Body of pancreas (tissue), 4 donors: Measurements from ENCODE around the gene PATJ. TPM values are rescaled to one million over a fixed set of nuclear protein-coding genes. Genes with fewer than 3 reads are reported as not detected.
"Not testable (repeated sequence)": the region's sequence is repeated elsewhere in the genome, so short reads cannot be mapped to it uniquely, and the experiment has no call there.

Experiments used
- ATAC-seq: fragments of 150-250 bp; one replicate; pipeline ENCODE4 v1.9.1; 2016
- DNase-seq, 4 donors: peaks; one replicate each; pipeline ENCODE4 v3.0.0-alpha.2; 2019
- H3K27ac ChIP-seq, 4 donors: fragments of 200-600 bp; sonication (generic); 1 replicate in 3 of 4; 2 replicates in 1 of 4; pipeline versions ENCODE4 v1.5.1 to v1.6.1; 2016 to 2019; ENCODE audit warnings: mild to moderate bottlenecking in 1 of 4, mixed read lengths in 1 of 4, moderate library complexity in 1 of 4
- H3K27me3 ChIP-seq, 2 donors: fragments of 200-600 bp; sonication (generic); one replicate each; pipeline ENCODE4 v1.6.0; 2016; ENCODE audit warnings: mild to moderate bottlenecking in 1 of 2
- H3K36me3 ChIP-seq, 2 donors: fragments of 200-600 bp; sonication (generic); replicated peaks in 1 of 2; 2 replicates each; pipeline ENCODE4 v1.5.1; 2016; ENCODE audit warnings: low read depth in 2 of 2; ENCODE audit not compliant: insufficient read depth in 1 of 2
- H3K4me1 ChIP-seq: fragments of 200-600 bp; sonication (generic); one replicate; pipeline ENCODE4 v1.6.0; 2016
- H3K4me3 ChIP-seq, 2 donors: fragments of 200-600 bp; sonication (generic); 1 replicate in 1 of 2; 2 replicates in 1 of 2; pipeline ENCODE4 v1.5.1; 2016 to 2019
- H3K9me3 ChIP-seq, 3 donors: fragments of 200-600 bp; sonication (generic); 1 replicate in 2 of 3; 2 replicates in 1 of 3; pipeline ENCODE4 v1.5.1; 2016
- CTCF ChIP-seq, 7 experiments: fragments of 450-650 bp in 4 of 7; fragments of 200-600 bp in 3 of 7; sonication (generic) in 3 of 7; IDR thresholded peaks; one replicate each; pipeline ENCODE4 v1.5.1; 2016 to 2019; ENCODE audit warnings: antibody characterized with exemption in 7 of 7
- POLR2A ChIP-seq, 3 donors: fragments of 450-650 bp; IDR thresholded peaks; one replicate each; pipeline ENCODE4 v1.6.1; 2016; ENCODE audit warnings: antibody characterized with exemption in 3 of 3, mild to moderate bottlenecking in 2 of 3
- WGBS, 2 donors: methylation state at CpG; one replicate each; pipeline ENCODE4 v1.1.5; 2017; 5-methylcytosine and 5-hydroxymethylcytosine counted together
- intact Hi-C: fragments of 100-400 bp; cut with DNase I; formaldehyde crosslinking; loops from one replicate; pipeline ENCODE4 v1.15.1; 2023
- total RNA-seq, 2 donors: library from RNA; depleted of rRNA; stranded (reverse); fragments of >200 nt; gene quantifications; one replicate each; pipeline ENCODE4 v1.1.0, GENCODE V29; 2016

Gene PATJ
- total RNA-seq, 2 donors from 2014 or later: 54.2 to 72.5 TPM

GRCh38 chr1:61818992-61819391, 76.7 kb downstream of the PATJ start:
- DNase-seq: no peak
- H3K9me3 ChIP-seq: no peaks in the 10 kb centered on the region
- WGBS, 2 donors: 64 to 75% methylated on average over 1 of the region's 1 CpG
- H3K27me3 ChIP-seq: no peaks in the 10 kb centered on the region
- peaks cover 0 to 9% of the 10 kb centered on the region in 2 donors for H3K36me3 ChIP-seq
- H3K4me1 ChIP-seq: no peaks in the 10 kb centered on the region
- TF ChIP-seq POLR2A (IDR thresholded peaks at IDR 0.05) (no peak), CTCF (IDR thresholded peaks at IDR 0.05) (no peak)
- intact Hi-C loops: no loop called here
- no peak overlapping the region for H3K4me3 ChIP-seq
- no peak for ATAC-seq
- no peak overlapping the region for H3K27ac ChIP-seq

- intact Hi-C loops: no loop called here
- ATAC-seq: no peak
- H3K9me3 ChIP-seq: no peaks in the 10 kb centered on the region
- H3K4me3 ChIP-seq: no peak overlapping the region
- TF ChIP-seq POLR2A (IDR thresholded peaks at IDR 0.05) (no peak), CTCF (IDR thresholded peaks at IDR 0.05) (no peak)
- H3K4me1 ChIP-seq: no peaks in the 10 kb centered on the region
- no peaks in the 10 kb centered on the region for H3K27me3 ChIP-seq
- WGBS, 2 donors: 88 to 96% methylated on average over 9 of the region's 9 CpGs
- DNase-seq: no peak
- H3K36me3 ChIP-seq: peaks cover 0 to 9% of the 10 kb centered on the region in 2 donors
- no peak overlapping the region for H3K27ac ChIP-seq
These were observed 77.1 kb downstream of the PATJ start for GRCh38 chr1:61819421-61819820.

- H3K36me3 ChIP-seq: peaks cover 0 to 18% of the 10 kb centered on the region in 2 donors
- WGBS, 2 donors: 70 to 71% methylated on average over 1 of the region's 1 CpG
- no peaks in the 10 kb centered on the region for H3K4me1 ChIP-seq
- ATAC-seq (no peak), DNase-seq (no peak)
- no peak for TF ChIP-seq POLR2A (IDR thresholded peaks at IDR 0.05)
- TF ChIP-seq CTCF (IDR thresholded peaks at IDR 0.05): no peak
- no peaks in the 10 kb centered on the region for H3K9me3 ChIP-seq
- no peak overlapping the region for H3K4me3 ChIP-seq
- H3K27ac ChIP-seq: no peak overlapping the region
- intact Hi-C loops: no loop called here
- no peaks in the 10 kb centered on the region for H3K27me3 ChIP-seq
These were observed 83.1 kb downstream of the PATJ start for GRCh38 chr1:61825393-61825792.

- no peak for TF ChIP-seq CTCF (IDR thresholded peaks at IDR 0.05)
- TF ChIP-seq POLR2A (IDR thresholded peaks at IDR 0.05): no peak
- DNase-seq (no peak), ATAC-seq (no peak)
- Histone ChIP-seq H3K27me3 (no peaks in the 10 kb centered on the region), H3K36me3 (peaks cover 0 to 12% of the 10 kb centered on the region in 2 donors), H3K9me3 (no peaks in the 10 kb centered on the region), H3K27ac (no peak overlapping the region), H3K4me1 (no peaks in the 10 kb centered on the region), H3K4me3 (no peak overlapping the region)
- intact Hi-C loops: no loop called here
- 66 to 84% methylated on average over 3 of the region's 3 CpGs for WGBS, 2 donors
These were observed 86.5 kb downstream of the PATJ start for GRCh38 chr1:61828805-61829204.

GRCh38 chr1:61836649-61837048, 94.4 kb downstream of the PATJ start:
- intact Hi-C loops: no loop called here
- WGBS, 2 donors: 59 to 79% methylated on average over 3 of the region's 3 CpGs
- Histone ChIP-seq H3K27ac (no peak overlapping the region), H3K4me1 (no peaks in the 10 kb centered on the region), H3K27me3 (no peaks in the 10 kb centered on the region), H3K4me3 (no peak overlapping the region), H3K36me3 (peaks cover 0 to 4% of the 10 kb centered on the region in 2 donors), H3K9me3 (no peaks in the 10 kb centered on the region)
- no peak for ATAC-seq
- no peak for TF ChIP-seq POLR2A (IDR thresholded peaks at IDR 0.05)
- no peak for TF ChIP-seq CTCF (IDR thresholded peaks at IDR 0.05)
- no peak for DNase-seq

- H3K36me3 ChIP-seq, H3K9me3 ChIP-seq, H3K4me1 ChIP-seq, H3K4me3 ChIP-seq, H3K27ac ChIP-seq, H3K27me3 ChIP-seq, DNase-seq, intact Hi-C loops, ATAC-seq: not testable (repeated sequence)
- WGBS, 2 donors: 90 to 96% methylated on average over 6 of the region's 6 CpGs
These were observed 95.3 kb downstream of the PATJ start for GRCh38 chr1:61837607-61838006.
